Measurements from ENCODE around the gene LYRM4. TPM values are rescaled to one million over a fixed set of nuclear protein-coding genes. Genes with fewer than 3 reads are reported as not detected.

Gene LYRM4
- total and polyA plus RNA-seq, 9 of the 15 experiments (the other 6 are each of a cell fraction or from before 2014, with no cell fraction given), result 24.2 to 69.4 (median 41.8) TPM

DNA sequence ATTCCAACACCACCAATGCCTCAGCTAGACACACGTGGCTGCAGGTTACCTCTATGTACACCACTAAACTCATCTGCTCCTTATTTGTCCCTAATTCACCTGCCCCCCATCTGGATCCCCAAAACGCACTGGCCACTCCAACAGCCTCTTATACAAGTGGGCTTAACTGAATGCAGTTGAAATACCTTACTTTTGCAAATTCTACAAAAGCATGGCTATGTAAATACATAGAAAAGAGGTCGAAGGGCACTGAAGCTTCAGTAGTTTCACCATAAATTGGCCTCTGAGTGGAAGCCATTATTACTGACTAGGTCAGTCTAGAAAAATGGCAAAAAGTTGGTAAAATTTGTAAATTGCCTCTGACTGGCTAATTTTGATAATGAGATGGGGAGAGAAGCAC, 186.8 kb downstream of the LYRM4 start:
- Histone ChIP-seq H4K20me1 (replicated peaks; ENCODE audit: control insufficient read depth, insufficient read depth, low read length) (no peaks in the 10 kb centered on the region), H3K27me3 (ENCODE audit: control insufficient read depth in 2 of 2, insufficient read depth in 2 of 2, low read length in 2 of 2) (peaks cover 3 to 9% of the 10 kb centered on the region in 2 experiments; a peak in 2 of 5 replicates), H3K4me1 (replicated peaks in 1 of 2; ENCODE audit: control insufficient read depth in 2 of 2, insufficient read depth in 2 of 2, low read length in 2 of 2) (no peaks in the 10 kb centered on the region), H2AFZ (ENCODE audit: low read depth, low read length) (no peak overlapping the region), H3K9me1 (ENCODE audit: control insufficient read depth, insufficient read depth, low read length) (no peaks in the 10 kb centered on the region), H3K36me3 (ENCODE audit: control insufficient read depth, insufficient read depth, low read length) (no peaks in the 10 kb centered on the region), H3K9ac (ENCODE audit: insufficient read depth in 1 of 2, low read depth in 2 of 2, low read length in 2 of 2) (no peak overlapping the region), H3K27ac (ENCODE audit: extremely low read depth, low read depth, low read length) (no peak overlapping the region), H3K9me3 (replicated peaks; ENCODE audit: control insufficient read depth, insufficient read depth, low read depth, low read length) (no peaks in the 10 kb centered on the region), H3K79me2 (ENCODE audit: control insufficient read depth, insufficient read depth, low read length) (no peaks in the 10 kb centered on the region), H3K4me3 (no peak overlapping the region), H3K4me2 (ENCODE audit: insufficient read depth, low read length) (no peak overlapping the region)
- in situ Hi-C loops (cut with MboI), result no loop called here
- CTCF ChIA-PET (ENCODE audit: low intra/inter-chr PET ratio), result no interaction called here
- BruUV-seq (replicated peaks), result no TSS peak
- POLR2A ChIA-PET, result interaction anchor here (0.7 kb wide), 1 partner anchor 78 kb away, joined by 3 read pairs; no protein-coding TSS in a partner anchor
- ATAC-seq (no peak), FAIRE-seq (no peak), DNase-seq (ENCODE audit: extremely low read depth in 1 of 4, low spot score in 3 of 4) (no peak)
- intact Hi-C loops (cut with micrococcal nuclease), result no loop called here
- TF ChIP-seq POLR2AphosphoS2 (IDR thresholded peaks at IDR 0.05; ENCODE audit: low read length) (no peak), ZNF274 (IDR thresholded peaks at IDR 0.05; ENCODE audit: borderline replicate concordance, low read depth, low read length) (no peak), ZNF57 (CRISPR knock-in tag; IDR thresholded peaks at IDR 0.05) (no peak), NFXL1 (CRISPR knock-in tag; IDR thresholded peaks at IDR 0.05) (no peak)
- TF ChIP-seq, protein P1, sequence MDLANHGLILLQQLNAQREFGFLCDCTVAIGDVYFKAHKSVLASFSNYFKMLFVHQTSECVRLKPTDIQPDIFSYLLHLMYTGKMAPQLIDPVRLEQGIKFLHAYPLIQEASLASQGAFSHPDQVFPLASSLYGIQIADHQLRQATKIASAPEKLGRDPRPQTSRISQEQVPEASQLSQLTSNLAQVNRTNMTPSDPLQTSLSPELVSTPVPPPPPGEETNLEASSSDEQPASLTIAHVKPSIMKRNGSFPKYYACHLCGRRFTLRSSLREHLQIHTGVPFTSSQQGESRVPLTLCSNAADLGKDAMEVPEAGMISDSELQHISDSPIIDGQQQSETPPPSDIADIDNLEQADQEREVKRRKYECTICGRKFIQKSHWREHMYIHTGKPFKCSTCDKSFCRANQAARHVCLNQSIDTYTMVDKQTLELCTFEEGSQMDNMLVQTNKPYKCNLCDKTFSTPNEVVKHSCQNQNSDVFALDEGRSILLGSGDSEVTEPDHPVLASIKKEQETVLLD (IDR thresholded peaks at IDR 0.05), result no peak
- 2% methylated on average over 3 of the region's 3 CpGs for WGBS (ENCODE audit: insufficient coverage, low coverage, missing lambda C conversion rate)

DNA sequence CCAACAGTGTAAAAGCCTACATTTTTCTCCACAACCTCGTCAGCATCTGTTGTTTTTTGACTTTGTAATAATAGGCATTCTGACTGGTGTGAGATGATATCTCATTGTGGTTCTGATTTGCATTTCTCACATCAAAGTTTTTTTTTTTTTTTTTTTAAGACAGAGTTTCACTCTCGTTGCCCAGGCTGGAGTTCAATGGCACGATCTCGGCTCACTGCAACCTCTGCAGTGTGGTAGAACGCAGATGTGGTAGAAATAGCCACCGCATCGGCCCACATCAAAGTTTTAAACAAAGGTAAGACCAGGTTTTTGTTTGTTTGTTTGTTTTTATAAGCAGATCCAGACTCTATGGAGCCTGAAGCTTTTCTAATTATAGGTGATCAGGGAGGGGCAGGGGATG, 188.3 kb downstream of the LYRM4 start:
- ATAC-seq, result no peak
- no TSS peak for BruUV-seq (replicated peaks)
- no peak for FAIRE-seq
- intact Hi-C loops (cut with micrococcal nuclease), result no loop called here
- ChIA-PET POLR2A (interaction anchor here (0.6 kb wide), 1 partner anchor 607 kb away, joined by 3 read pairs; no protein-coding TSS in a partner anchor), CTCF (ENCODE audit: low intra/inter-chr PET ratio) (no interaction called here)
- in situ Hi-C loops (cut with MboI), result no loop called here
- H2AFZ ChIP-seq (ENCODE audit: low read depth, low read length), result no peak overlapping the region
- WGBS (ENCODE audit: insufficient coverage, low coverage, missing lambda C conversion rate), result 6% methylated on average over 7 of the region's 7 CpGs
- H3K4me1 ChIP-seq (replicated peaks in 1 of 2; ENCODE audit: control insufficient read depth in 2 of 2, insufficient read depth in 2 of 2, low read length in 2 of 2), result no peaks in the 10 kb centered on the region
- H3K9ac ChIP-seq (ENCODE audit: insufficient read depth in 1 of 2, low read depth in 2 of 2, low read length in 2 of 2), result no peak overlapping the region
- no peaks in the 10 kb centered on the region for H3K79me2 ChIP-seq (ENCODE audit: control insufficient read depth, insufficient read depth, low read length)
- no peak for DNase-seq (ENCODE audit: extremely low read depth in 1 of 4, low spot score in 3 of 4)
- no peaks in the 10 kb centered on the region for H3K9me1 ChIP-seq (ENCODE audit: control insufficient read depth, insufficient read depth, low read length)
- H3K4me2 ChIP-seq (ENCODE audit: insufficient read depth, low read length), result no peak overlapping the region
- H3K27ac ChIP-seq (ENCODE audit: extremely low read depth, low read depth, low read length), result no peak overlapping the region
- peaks cover 3 to 9% of the 10 kb centered on the region in 2 experiments; a peak in 2 of 5 replicates for H3K27me3 ChIP-seq (ENCODE audit: control insufficient read depth in 2 of 2, insufficient read depth in 2 of 2, low read length in 2 of 2)
- H3K4me3 ChIP-seq, result no peak overlapping the region
- H4K20me1 ChIP-seq (replicated peaks; ENCODE audit: control insufficient read depth, insufficient read depth, low read length), result no peaks in the 10 kb centered on the region
- no peaks in the 10 kb centered on the region for H3K36me3 ChIP-seq (ENCODE audit: control insufficient read depth, insufficient read depth, low read length)
- no peaks in the 10 kb centered on the region for H3K9me3 ChIP-seq (replicated peaks; ENCODE audit: control insufficient read depth, insufficient read depth, low read depth, low read length)
- TF ChIP-seq ZNF212 (CRISPR knock-in tag; IDR thresholded peaks at IDR 0.05) (no peak), TSC22D4 (tag; IDR thresholded peaks at IDR 0.05) (no peak), NUFIP1 (IDR thresholded peaks at IDR 0.05; ENCODE audit: partially characterized antibody) (no peak)

Measured in K562 (cell line).